Midbrain (tissue), 1 donor: ENCODE data around the gene OSR1.

ENCODE experiments used
- DNase-seq: peaks from one replicate; lab custom pipeline; 2025; lab: John Stamatoyannopoulos, UW

The OSR1 gene

DNA sequence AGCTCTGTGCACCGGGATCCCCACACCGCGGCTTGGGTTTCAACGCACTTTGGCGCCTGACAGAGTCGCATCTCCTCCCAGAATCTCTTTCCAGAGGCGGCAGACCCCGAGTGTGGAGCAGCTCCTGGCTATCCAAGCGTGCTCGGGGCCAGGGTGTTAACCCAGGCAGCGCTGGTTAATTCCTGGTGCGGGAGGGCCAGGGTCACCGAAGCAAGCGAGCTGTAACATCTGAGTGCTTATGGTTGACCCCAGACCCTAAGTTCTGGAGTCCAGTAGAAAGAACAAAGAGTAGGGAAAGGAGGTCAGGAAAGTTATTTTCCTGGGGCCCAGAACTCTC is 566 bp upstream of the OSR1 start:
- no peak for DNase-seq

DNA sequence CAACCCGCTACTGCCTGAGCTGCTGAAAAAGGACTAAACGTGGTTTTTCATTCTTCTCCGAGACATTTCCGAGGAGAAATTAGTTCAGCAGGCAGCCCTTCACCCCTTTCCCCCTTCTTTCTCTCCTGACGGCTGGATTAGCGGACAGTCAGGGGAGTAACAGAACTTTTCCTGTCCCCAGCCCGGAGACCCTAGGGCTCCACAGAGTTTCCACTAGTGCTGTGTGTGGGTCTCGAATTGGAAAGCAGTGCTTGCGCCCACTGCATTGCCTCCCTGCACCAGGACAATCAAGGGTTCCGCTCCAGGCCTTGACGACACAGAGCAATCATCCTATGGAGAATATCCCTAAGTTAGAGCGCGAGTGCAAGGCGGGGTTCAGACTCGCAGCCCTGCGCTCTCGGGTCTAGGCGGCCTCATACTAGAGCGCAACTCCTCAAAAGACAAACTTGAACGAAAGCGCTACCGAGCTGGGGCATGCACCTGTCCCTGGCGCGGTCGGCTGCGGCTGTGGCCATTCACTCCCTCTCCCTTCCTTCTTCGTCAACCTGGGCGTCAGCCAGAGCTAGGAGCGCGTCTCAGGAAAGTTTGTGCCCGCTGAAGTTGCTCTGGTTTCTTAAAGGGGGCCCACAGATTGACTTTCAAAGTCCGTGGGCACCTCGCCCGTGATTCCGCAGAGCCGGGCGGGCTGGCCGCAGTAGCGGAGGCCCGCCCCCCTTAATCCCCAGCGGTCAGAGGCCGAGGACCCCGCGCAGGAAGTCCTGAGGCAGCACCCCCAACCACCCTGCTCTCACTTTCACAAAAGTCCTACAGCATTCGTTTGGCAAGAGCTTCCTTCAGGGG is 801 bp downstream of the OSR1 start:
- DNase-seq: no peak

DNA sequence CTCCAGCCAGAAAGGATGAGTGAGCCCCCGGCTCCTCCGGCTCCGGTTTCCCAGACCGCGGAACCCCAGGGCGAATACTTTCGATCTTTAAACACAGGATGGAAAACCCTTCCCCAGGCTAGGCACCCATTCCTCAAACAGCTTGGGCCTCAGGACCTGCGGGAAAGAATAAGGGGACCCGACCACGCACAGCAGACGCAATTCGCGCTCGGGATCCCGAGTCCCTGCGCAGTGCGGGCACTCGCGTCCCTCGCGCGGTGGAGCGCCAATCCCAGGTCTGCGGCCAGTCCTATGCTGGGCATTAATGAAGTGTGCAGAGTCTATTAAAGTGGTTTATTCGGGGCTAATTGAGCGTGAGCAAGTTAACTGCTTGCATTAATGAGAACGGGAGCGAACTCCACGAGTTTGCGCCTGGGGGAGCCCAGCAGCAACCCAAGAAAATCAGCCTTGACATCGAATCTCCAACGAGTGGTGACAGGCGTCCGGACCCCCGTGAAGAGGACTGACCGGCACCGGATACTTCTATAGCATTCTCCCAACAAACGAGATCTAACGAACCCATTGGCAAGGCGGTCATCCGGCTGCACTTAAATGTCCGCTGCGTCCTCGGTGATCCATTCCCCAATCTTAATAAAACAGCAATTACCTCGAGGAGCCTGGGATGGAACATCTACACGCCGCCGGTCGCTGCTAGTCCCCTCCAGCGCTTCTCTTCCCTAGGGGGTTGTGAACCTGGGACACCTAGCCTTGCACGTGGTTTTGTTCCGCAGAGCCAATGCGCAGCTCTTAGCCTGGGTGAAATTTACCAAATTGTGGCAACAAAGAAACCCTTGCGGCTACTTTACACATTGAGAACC is 1.6 kb downstream of the OSR1 start:
- DNase-seq: no peak

DNA sequence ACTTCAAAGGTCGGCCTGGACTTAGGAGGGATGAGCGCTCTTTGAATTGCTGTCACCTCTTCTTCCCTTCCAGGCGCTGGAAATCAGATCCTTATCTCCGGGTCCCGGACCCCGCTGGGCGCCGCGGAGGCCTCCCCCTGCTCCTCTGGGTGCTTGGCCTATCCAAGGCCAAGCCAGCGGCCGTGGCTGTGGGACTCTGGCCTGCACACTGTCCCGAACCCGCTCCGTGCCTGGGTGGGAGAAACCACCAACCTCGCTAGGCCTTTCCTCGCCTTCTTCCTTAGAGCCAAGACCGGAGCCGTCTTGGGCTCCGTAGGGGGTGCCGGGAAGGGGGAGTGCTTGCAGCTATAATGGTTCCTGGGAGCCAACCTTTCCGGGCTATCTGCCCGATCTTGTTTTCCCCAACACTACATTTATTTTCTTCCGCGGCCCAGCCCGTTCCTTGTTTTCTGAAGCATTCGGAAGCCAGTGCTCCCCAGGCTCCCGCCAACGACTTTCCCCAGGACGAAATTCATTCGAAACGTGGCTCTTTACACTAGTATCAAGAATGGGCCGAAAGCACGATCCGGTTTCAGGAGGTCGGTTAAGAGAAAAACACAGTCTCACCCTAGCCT is 2.4 kb downstream of the OSR1 start:
- DNase-seq: no peak

DNA sequence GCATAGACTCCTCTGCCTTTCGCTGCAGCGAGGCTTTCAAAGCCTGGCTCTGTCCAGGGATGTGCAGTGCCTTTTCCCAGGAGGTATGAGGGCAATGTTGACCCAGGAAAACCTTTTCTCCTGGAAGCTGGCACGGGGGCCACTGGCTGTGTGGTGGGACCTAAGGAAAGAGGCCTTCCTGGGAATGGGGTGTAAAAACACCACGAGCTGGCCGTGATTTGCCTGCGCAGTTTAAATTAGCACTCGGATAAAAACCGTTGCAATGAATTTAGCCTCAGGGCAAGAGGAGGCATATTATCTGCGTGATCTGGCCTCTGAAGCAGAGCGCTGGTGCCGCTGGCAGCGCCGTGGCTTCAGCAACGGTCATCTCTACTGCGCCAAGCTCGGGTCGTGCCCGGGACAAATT is 3.0 kb downstream of the OSR1 start:
- no peak for DNase-seq

DNA sequence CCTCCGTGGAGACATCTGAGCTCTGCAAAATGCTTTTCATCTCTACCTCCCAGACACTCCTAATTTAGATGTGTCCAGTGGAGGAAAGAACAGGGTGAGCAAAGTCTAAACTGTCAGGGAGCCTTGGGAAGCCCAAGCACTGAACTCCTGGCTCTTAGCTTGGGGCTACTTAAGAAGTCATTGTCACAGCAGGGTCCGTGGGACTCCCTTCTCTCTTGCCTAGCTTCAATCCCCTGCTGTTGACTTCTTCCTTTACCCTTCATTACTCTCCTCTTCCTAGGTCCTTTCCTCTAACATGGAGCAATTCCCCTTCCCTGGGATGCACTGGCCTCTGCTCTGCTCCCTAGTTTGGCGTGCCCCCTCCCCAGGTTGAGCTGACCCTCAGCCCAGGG is 3.4 kb downstream of the OSR1 start:
- DNase-seq: no peak

DNA sequence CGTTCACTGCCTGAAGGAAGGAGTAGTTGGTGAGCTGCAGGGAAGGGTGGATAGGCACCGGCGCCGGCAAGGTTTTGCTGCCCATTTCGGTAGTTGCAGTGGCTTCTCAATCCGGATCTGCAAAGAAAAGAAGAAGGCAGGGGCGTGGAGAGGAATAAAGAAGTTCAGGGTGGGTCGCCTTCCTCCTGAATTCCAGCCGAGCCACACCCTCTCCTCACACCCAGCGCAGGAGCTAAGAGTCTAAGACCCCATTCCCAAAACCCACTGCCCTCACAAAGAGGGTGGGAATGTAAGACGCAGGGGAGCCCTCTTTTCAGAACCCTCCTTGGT is 4.7 kb downstream of the OSR1 start:
- DNase-seq: no peak

DNA sequence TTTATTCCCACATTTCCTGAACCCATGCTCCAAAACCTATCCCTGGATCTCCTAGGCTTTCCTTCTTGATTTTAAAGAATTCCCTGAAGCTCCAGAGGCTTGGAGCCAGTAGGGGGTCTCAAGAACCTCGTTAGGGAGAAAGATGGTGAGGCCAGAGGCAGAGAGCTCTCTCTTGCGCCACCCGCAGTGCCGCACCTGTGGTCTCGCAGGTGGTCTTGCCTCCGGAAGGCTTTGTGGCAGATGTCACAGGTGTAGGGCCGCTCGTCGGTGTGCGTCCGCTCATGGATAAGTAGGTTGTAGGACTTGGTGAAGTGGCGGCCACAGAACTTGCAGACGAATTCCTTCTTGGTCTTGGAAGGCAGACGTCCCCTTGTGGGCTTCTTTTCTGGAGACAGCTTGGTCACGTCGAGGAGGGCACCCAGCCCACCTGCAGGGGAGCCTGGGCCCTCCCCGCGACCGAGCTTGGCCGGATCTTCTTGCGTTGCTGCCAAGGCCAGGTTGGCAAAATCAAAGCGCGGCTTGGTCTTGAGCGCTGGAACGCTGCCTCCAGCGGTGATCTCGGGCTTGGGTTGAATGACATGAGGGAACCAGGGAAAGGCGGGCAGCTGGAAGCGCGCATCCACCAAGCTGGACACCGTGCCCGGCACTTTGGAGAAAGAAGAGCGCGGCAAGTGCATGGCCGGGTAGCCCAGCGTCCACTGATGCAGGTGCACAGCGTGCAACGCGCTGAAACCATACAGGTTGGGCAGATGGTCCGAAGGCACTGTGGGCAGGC is 5.3 kb downstream of the OSR1 start:
- DNase-seq: no peak

DNA sequence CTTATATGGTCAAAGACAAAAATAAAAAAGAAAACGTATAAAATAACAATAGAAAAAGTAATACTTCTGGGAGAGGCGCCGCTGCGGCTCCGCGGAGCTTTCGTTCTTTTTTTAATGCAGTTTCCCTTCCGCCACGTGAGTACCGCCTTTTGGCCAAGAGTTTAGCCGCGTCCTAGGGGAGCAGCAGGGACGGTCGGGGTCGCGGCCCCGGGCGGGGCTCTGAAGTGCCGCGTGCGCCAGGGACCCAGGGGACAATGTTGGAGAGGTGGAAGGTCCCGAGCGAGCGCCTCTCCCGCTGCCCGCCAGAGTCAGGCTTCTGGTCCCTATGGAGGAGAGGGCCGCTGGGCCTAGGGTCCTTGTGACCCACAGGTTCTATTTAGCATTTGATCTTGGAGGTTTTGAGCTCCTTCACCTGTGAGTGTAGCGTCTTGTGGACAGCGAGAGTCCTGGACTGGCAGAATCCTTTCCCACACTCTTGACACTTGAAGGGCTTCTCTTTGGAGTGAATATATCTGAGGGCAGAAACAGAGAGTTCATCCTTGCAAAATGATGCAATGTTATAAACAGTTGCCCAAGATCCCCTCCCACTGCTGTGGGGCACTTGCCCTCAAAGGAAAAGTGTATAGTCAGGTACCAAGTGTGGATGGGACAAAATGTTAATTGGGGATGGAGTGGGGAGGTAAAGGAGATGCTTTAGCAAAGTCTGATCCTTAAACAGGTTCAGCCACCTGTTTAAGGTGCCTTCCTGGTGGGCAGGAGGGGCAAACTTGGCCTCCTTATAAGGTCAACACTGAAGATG is 6.3 kb downstream of the OSR1 start:
- no peak for DNase-seq

DNA sequence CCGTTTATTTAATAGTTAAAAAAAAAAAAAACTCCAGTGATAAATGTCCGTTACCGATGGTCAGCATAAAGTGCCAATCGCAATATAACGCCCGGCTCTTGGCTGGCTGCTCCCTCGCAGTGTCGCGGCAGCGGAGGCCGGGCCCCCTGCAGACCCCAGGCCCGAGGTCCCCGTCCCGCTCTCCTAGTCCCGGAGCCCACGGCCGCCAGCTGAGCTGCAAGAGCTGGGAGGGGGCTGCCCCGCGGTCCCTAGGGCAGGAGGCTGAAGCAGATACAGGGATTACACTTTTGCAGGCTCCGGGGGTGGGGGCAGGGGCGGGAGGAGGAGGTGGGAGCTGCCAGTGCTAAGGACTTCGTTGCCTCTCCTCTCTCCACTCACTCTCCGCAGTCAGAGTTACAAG is 6.9 kb downstream of the OSR1 start:
- no peak for DNase-seq

DNA sequence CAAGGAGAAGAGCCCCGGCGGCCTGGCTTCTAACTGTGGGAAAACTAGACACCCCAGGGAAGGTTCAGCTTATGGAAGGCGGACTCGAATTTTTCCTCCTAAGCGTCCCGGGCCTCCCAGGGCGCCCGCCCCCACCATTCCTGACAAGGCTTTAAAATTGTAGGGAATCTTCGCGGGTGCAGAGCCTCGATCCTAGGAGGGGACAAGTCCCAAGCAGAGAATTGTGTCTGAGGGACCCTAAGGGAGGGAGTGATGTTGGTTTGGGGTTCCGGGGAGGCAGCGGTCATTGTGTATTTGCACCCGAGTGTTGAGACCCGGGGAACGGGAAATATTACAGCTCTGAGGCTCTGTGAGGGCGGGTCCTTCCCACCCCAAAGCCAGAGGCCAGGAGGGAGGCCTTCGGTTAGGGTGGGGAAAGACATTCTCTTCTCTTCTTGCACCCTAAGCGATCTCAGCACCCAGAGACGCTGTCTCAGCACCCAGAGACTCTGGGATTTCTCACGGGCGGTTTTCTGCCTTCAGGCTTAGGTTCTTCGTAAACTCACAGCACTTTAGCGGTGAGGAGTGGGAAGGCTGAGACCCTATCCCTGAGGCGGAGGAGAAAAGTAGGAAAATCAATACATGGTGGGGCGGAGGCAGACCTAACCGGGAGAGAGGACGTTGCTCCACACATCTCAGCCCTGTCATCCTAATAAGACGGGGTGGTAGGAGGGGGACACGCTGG is 7.6 kb downstream of the OSR1 start:
- no peak for DNase-seq

DNA sequence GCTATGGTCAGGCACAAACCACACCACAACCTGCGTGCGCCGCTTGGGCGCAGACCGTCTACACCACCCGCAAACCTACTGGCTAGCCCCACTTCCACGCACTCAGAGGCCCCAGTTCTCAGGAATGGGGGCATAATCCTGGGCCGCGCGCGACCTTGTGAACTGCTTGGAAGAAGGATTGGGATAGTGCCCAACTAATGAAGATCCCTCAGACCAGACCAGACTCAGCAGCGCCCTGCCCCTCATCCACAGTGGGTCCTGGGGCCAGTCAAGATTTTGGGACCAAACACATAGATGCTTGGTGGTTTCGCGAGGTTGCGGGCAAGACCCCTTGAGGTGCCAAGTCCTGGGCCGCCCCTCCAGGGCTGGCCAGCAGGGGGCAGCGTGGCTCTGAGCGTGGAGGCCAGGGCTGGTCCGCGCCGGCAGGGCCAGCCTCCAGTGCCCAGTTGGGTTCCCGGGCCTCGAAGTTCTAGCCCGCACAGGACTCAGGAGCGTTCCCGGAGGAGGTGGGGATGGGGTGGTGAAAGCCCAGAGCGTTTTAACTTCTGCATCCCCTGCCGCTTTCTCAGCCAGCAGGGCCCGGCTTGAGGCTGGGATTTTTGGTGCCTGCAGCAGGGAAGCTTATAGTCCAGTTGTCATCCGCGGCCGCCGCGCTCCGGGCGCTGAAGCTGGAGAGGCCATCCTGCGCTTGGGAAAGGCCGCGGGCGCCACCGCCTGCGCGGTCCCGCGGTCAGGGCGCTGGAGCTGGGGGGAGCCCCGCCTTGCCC is 8.3 kb downstream of the OSR1 start:
- peak; percentile 75 for DNase-seq

DNA sequence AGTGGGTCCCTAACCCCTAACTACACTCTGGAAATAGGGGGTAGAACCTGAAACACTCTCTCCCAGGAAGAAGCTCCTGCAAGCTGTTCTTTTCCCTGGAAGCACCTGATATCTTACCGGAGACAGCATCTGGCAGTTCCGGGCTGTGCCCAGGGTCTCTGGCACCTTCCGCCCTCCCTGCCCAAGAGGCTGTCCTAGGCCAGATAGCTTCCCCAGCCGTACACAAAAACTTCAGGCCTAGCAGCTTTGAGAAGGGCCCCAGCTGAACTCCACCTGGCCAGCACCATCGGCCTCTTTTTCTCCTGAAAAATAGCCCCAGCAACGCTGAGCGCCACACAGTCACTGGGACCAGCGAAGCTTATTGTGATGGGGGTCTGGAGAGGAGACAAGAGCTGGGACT is 9.7 kb downstream of the OSR1 start:
- no peak for DNase-seq

DNA sequence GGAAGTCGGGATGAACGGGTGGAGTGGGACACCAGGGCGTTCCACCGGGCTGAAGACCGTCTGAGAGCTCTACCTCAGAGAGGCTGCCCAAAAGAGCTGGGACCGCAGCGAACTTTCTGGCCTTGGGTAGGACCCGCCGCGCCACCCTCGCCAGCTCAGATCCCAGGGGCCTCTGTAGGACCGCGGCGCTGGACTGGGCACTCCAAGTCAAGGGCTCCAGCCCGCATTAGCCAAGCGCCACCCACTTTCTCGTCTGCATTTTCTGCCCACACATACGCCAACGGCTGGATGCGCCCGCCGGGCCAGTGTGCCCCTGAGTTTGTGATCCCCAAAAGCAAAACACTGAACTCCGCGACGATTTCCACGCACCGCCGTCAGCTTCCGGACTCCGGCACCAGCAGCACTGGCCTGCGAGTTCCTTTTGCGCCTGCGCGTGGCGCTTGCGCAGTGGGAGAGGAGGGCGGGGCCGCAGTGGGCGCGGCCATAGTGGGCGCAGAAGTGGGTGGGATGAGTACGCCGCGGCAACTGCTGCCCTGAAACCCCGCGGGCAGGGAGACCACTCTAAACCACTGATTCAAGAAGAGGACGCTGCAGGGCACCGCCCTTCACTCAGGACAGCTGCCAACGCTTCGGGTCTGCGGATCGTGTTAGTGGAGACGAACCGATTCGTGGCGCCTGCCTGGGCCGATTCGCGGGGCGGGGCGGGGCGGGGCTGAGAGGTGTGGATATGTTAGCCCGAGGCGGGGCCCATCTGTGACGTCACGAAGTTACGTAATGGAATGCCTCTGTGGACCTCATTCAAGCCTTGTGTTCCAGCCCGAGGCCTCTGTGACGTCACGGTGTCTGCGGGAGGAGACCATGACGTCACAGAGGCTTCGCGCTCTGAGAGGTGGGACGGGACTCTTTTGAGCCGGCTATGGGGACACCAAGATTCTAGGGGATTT is 10.5 kb downstream of the OSR1 start:
- peak; percentile 94 for DNase-seq

DNA sequence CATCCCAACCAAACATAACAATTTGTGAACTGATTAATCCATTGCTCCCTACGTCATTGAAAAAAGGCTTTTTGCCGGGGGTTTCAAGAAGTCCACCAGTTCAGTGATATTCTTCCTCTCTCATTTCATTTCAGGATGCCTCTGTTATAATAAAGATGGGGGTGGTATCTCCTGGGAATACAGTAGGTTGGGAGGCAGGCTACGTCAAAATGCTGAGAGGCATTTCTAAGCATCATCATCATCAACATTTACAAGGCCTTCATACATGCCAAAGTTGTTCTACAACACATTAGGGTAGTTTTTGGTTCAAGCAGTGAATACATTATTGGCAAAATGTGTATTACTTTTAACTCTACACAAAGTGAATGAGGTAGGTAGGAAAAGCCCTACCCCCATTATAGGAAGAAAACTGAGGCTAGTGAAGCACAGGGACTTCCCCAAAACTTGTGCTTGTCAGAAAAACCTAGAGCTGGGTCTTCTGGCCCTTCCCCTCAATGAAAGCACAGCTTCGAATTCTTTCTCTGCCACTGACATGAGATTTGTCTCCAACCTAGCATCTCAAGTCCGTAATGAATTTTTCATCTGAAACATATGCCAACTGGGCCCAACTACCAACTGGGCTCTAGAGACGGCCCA is 11.3 kb downstream of the OSR1 start:
- no peak for DNase-seq

DNA sequence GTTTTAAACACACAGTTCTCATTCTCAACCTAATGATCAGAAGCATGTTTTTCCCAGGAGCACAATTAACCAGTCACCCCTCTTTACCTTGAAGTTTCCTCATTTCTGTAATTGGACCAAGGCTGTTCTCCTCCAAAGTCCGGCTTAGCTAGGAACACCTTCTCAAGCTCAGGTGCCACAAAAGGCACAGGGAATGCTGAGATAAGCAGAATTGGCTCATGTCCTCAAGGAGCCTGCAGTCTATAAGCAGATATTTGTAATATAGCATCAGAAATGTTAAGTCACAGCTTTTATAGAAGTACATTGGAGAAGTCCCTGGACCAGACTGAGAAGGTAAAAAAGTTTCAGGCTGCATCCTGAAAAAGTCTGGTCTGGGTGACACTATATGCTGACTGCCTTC is 20.7 kb downstream of the OSR1 start:
- DNase-seq: no peak

DNA sequence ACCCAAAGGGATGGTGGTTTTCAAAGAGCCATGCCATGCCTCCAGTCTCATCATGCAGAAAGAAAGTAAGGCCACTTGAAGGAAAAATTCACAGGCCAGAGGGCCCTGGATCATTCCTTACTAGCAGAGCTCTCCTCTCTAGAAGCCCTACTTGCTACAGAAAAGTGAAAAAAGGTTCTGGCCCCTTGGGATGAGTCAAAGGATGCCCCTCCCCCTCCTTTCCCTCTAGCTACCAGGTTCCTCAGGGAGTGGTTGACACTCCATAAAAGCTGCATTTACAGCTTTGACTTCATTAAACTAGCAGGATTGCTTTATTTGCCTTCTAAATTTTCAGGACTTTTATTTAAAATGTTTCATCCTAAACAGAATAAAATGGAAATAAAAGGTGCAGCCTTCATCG is 21.2 kb downstream of the OSR1 start:
- DNase-seq: no peak

DNA sequence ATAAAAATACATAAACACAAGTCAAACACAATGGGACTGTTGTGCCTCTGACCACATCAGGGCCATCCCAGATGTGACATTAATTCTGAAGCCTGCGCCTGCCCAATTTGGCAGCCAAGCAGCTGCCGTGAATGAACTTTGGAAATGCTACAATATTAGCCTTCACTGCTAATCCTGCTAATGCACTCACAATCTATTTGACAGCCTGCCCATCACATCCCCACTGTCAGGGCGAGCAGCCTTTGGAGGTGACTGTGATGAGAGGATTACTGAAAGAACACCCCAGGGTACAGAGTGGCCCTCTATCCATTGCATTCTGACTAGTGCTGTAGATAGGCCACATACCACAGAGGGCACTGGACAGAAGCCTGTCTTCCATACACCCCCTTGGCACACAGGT is 21.6 kb downstream of the OSR1 start:
- DNase-seq: peak; percentile 59
